GM21528 (cell line): Measurements from ENCODE around the gene NPEPL1.
"Not testable (repeated sequence)": the region's sequence is repeated elsewhere in the genome, so short reads cannot be mapped to it uniquely, and the experiment has no call there.

ENCODE experiments used
- ATAC-seq: cut with Tn5 transposase; IDR thresholded peaks from one replicate; pipeline ENCODE4 v1.9.1; 2021; ENCODE audit warnings: mild to moderate bottlenecking, moderate library complexity; ENCODE audit not compliant: unreplicated experiment, low FRiP score

Gene NPEPL1

DNA sequence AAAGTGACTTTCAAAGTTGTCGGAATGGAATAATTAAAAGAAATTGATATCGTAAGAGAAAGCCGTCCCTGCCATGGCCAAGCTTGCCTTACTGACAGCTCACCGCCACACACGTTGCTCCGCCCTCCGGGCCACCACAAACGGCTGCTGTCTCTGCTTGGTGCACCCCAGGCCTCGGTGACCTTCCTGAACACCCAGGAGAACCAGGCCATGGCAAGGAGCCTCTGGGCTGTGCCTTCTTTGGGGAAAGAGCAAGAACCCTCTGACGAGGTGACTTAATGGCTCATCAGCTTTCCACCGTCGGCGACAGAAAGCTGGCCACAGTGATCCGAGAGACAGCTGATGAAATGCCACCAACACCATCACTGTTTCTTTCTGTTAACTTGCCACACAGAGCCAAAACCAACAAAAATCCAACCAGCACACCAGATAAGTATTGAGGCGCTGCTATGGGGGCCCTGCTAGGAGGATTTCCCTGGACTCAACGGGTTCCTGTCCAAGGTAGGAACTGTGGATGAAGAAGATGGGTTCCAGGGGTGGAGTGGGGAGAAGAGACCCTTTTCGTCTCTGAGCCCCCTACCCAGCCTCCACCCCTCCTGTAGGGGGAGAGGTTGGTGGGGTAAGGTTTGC lies 61.4 kb downstream of the NPEPL1 start:
- no peak for ATAC-seq

DNA sequence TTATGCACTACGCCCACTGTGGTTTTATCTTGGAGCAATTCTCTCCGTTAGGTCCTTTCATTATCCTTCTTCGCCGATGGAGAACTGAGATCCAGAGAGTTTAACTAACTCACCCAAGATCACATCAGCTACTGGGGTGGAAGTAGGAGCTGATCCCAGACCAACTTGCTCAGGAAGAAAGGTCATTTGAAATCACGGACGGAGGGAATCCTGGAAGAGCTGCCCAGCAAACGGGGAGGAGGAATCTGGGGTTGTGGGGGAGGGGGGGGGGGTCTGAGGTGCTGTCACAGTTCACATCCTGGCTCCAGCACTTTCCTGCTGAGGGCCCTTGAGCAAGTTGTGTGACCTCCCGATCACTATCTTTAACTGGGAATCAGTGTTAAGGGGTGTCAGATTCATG lies 62.0 kb downstream of the NPEPL1 start:
- no peak for ATAC-seq

DNA sequence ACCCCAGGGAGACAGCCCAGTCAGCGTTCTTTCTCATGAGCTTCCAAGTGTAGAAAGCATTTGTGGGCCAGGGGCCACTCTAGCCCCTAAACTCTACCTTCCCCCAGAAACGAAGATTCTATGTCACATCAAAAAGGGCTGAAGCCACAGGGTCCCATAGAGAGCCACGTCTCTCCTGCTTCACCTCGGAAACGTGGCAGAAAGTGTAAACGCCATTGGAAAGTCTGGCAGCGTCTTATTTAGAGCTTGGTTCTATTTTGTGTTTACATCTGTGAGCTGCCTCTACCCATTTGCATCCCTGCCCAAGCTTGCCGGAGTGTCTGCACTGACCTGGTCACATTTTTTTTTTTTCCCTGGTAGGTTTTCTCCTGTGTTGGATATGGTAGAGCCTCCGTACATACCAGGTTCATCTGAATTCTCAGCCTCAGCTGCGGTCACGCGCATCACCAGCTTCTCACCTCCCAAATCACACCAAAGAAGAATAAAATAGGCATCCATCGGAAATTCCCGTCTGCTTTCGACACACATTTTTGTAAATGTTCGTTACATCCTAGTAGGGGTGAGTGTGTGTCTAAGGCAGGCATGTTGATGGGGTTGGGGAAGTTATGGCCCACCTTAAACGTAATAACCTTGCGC lies 62.6 kb downstream of the NPEPL1 start:
- ATAC-seq, result no peak

DNA sequence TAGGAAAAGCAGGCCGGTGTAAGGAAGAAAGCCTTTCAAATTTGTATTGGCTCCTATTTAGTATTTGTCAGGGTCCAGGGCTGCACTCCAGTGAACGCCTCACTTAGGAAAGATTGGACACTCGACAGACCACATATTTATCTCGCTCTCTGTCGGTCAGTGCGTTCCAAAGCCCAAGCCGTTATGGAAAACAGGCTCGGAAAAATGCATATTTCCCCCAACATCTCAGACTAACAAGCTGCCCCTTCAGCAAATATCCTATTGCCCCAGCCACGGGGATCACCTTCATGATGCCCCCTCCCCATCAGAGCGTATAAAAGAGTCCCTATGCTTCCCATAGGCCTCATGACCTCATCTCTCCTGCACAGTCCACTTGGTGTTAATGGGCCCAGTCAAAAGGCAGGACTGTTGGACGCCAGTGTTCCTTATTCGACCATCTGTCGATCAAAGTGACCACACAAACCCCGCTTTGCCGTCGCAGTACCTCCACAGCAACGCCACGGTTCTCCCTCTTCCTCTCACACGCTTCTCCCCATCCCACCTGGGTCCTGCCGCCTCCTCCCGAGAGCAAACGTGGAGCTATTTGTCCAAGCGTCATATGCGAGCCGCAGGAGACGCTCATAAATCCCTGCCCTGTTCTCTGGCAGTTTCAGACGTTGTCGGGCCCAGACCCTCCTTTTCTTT lies 63.3 kb downstream of the NPEPL1 start:
- ATAC-seq, result no peak

DNA sequence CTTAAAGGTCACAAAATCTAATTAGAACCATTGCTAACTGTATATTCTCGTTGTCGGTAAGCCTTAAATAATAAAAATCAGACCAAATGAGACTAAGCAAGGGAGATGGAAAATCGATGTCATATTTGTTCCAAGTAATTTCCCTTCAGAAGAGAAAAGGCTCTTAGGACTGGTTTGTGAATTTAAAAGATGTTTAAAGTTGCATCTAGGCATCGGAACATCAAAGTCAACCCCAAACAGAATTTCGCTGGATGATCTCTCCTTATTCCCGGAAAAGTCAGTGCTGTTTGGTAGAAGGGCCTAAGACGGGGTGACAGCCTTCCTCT lies 63.8 kb downstream of the NPEPL1 start:
- ATAC-seq, result no peak

DNA sequence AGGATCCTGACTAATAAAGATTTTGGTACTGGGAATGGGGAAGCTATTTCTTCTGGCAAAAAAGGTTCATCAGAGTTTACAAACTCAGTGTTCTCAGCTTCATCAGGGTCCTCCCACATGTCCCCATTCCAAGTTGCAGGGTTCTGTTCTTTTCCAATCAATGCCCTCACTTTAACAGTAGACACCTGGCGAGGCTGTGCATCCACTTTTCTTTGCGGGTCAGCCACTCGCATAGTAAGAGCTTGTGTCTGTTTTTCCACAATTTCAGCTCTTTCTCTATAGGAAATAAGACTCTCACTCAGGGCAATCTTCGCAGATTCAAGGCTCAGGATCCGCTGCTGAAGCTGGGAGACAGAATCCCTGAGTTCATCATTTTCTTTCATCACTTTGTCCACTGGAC lies 65.0 kb downstream of the NPEPL1 start:
- not testable (repeated sequence) for ATAC-seq

DNA sequence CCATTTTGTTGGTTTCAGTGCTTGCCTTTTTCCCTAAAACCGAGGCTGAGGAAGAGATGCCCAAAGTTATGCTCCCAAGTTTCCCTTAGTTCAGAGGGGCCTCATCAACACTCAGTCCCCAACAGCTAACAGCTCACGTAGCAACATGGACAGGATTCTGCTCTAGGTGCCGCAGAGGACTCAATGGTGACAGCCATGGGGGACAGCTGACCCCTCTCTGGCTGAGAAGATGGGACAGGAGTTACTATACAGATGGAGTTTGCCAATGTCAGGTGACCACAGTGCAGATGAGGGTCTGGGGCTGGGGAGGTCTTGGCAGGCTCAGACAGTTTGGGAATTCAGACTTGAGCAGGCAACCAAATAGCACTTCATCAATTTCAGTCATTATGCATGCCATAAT lies 67.3 kb downstream of the NPEPL1 start:
- no peak for ATAC-seq

DNA sequence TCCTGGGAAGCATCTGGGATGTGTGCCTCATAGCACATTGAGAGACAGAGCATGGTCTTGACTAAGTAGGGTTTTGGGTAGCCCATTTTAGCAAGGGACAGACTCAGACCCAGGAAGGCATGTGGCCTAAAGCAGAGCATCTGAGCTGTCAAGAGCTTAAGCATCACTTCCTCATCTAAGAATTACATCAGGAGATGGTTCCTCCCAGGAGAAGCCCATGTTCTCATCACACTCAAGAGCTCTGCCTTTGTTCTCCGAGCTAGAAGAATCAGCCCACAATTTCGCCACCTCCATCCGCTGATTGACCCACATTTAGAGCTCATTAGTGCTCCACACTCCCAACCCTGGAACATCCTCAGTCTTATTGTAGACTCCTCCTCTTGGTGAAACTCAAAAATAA lies 68.3 kb downstream of the NPEPL1 start:
- ATAC-seq, result no peak

DNA sequence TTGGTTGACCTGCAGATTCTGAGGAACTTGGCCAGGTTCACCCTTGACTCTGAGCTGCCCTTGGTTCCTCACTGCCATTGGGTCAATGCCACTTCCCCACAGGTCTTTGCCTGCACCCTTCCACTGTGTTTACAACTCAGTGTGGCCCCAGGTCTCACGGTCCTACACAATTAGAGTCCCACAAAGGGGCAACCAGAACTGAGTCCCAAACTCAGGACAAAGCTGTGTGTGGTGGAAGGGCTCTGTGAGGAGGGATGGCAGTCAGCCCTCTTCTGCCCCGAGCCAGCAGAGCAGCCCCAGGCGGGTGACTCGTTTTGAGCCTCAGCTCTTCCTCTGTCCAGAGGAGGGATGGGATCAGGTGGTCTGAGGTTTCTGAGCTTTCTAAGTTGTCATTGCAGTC lies 69.5 kb downstream of the NPEPL1 start:
- ATAC-seq, result no peak

DNA sequence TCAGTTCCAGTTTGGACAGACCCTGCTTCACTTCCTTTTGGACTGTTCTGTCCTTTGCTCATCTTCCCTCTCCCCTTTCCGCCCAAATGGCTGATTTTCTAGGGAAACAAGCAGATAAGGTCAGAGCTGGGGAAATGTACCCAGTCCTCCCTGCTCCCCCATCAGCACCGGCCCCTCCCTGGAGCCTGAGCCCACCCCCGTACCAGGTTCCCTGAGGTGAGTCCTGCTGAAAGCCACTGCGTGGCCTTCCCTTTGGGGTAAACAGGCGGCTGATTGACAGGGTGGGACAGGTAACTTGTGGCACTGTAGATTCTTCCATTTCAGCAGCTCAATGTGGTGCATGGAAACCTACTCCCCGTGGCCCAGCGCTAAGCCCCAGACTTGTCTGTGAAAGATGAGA lies 70.5 kb downstream of the NPEPL1 start:
- no peak for ATAC-seq
